HG02678 (cell line): ENCODE measurements around the gene PPM1H.

Experiments used
- ATAC-seq: cut with Tn5 transposase; IDR thresholded peaks from one replicate; pipeline ENCODE4 v1.9.1; 2021; ENCODE audit warnings: mild to moderate bottlenecking, moderate library complexity; ENCODE audit not compliant: unreplicated experiment

PPM1H gene

DNA sequence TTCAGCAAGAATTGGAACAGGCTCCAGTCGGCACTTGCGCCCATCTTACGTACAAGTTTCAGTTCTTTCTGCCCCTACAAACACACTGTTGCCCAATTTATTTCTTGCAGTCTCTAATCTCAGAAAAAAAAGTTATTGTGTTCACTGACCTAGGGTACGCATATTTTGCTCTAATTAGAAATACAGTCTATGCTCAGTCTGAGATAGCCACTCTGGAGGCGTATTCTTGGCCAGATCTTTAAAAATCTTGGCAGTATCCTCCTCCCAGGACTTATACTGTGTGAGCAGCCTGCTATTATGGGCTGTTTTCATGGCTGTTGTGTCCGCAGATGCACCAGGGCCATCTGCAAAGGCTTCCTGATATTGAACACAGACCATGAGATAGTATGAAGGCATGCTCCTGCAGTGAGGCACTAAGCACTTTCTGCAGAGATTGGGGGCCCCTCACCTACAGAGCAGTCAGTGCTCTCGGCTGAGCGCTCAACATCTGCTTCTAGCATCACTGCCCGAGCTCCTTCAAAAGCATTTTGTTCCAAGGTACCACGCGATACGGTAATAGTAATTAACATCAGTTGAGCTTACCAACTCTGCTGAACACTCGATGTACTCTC is 57.9 kb downstream of the PPM1H start:
- ATAC-seq = no peak

DNA sequence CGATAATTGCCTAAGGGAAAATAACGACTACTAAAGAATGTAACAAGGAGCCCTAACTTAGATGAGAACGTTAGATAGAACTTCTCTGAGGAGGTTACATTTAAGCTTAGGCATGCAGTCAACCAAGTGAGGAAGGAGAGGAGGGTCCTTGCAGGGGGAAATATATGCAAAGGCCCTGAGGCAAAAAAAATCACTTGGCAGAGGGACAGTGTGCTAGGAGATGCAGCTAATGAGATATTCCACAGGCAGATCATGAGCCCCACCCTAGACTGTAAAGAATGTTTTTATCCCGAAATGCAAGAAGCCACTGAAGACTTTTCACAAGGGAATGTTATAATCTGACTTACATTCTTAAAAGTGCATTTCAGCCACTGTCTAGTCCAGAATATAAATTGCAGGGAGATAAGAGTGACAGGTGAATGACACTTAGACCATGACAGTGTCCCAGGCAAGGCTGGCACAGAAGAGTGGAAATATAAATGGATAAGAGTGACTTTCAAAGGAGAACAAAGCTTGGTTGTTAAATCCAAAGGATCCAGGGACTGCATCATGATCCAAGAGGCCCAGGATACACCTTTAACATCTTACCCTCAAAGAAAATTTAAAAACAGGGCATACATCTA is 61.0 kb downstream of the PPM1H start:
- no peak for ATAC-seq

DNA sequence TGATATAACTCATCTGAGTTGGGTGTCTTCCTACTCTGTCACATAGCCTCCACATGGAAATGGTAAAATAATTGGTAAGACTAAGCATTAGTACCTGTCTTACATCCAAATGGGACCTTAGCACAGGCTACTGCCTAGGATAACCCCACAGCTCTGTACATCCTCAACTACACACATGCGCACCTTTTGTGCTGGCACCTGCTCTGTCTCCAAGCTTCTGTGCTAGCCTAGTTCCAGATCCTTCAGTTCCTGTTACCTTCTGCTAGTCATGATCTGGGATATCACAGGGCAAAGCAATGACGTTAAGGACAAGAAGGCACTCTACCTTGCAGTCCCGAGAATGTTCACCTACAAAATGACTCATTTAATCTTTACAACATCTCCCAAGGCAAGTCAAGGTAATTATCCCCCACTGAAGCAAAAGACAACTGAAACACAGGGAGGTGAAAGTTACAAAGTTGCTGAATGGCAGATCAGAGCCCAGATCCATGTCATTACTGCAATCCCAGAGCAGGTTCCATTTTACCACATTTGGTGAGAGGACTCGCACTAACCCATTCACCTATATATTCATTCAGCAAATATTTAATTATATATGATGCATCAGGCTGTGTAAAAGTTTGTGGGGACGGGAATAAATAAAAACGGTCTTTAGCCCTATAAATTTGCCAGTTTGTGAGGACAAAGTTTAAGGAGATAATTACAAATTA is 61.7 kb downstream of the PPM1H start:
- no peak for ATAC-seq

DNA sequence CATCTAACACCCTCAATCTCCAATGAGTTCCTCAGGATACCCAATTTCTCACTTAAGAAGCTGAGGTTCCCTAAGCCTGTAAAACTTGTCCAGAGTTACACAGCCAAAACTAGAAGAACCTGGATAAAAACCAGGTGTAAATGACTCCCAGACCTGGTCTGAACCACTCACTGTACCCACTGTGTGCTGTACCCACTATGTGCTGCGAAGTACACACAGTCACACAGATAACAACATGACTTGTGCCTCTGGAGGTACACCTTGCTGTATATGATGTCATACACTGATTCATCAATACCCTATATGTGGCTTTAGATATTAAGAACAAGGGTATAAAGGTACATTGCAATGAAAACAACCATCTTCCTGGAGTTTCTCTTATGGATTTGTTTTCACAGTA is 66.1 kb downstream of the PPM1H start:
- ATAC-seq = no peak

DNA sequence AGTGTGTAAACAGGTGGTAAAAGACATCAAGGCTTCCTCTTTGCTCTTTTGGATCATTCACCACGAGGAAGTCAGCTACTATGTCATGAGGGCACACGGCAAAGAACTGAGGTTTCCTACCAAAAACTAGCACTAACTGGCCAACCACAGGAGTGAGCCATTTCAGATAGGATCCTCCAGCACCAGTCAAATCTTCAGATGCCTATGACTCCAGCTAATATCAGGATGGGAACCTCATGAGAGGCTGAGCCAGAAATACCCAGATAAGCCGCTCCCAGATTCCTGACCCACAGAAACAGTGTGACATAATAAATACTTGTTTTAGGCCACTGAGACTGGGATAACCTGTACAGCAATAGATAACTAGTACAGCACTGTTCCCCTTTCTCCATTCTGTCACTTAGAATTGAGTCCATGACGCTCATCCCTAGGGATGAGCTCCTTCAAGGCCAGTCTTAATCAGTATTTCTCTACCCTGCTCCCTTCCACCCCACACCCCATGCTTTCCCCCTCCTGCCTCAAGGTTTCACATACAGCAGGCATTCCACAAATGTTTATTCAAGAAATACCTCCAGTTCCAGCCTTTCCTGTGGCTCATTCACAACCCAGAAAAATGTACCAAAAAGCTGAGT is 68.4 kb downstream of the PPM1H start:
- ATAC-seq = no peak

DNA sequence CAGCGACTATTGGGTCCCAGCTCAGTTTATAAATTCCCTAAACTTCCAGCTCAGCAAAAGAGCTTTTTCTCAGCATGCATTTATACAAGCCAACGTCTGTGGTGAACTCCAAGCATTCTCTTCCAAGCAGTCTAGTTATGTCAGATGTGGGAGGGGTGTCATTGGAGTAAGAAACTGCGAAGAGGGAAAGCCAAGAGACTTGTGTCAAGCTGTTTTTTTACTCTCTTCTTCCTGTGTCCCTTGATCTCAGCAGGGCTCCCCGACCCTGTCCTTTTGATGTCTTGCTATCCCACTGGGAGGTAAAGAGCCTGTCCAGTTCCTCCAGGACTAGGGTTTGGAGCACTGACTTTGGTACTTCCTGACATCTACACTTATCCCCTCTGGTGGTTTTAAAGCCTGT is 69.0 kb downstream of the PPM1H start:
- ATAC-seq = no peak

DNA sequence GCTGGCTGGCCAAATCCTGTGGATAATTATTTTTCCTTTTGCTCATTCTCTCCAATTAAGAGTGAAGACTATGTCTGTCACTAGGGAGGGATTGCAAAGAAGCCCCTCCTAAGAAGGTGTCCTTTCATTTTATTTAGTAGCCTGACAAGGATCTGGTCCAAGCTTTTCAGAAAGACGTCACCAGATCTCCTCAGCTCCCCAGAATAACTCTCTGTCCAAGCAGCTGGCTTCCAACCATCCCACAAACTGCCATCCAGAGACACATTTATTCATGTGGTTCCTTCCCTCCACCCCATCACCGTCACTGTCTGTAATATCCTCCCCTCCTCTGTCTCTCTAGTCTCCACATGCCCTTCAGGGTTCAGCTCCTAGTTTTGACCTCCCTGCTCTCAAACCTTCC is 69.9 kb downstream of the PPM1H start:
- ATAC-seq = no peak

DNA sequence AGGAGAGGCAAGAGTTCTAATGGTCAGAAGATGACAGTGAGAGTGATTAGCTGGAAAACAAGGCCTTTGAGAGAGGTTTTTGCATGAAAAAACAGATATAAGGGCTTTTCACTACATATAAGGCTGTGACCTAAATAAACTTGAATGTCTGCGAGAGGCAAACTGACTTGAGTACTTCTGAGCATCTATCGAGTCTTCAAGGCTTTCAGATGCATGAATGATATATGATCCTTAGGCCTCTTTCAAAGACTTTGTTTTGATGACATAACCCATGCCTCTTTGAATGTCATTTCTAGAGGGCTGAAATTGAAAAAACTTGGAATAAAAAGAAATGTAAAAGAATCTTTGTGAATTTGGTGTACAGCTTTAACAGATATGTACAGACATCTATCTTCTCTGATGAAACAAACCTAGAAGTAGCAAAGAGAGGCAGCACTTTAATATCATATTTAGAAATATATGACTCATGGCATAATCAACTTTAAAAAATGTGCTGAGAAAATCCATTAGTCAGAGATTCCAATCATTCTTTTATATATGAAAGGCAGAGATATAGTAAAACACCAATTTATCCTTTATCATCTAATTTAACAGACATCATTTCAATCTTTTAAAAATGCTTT is 72.6 kb downstream of the PPM1H start:
- ATAC-seq = no peak

DNA sequence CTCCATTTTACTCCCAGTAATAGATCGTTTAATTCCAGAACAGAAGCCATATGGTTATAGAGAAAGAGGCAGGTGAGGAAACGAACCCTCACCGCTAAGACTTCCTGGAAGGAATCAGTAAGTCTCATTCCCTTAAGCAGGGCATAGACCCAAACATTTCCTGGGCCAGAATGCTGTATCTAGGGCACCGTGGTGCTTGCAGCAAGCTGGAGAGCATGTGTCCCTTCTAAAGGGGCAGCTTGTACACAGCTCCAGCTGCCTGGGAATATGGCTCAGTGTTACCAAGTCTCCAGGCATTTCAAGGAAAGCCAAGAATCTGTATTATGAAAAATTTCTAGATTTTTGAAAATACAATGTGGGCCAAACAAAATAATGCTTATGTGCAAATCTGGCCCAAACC is 73.4 kb downstream of the PPM1H start:
- ATAC-seq = no peak

DNA sequence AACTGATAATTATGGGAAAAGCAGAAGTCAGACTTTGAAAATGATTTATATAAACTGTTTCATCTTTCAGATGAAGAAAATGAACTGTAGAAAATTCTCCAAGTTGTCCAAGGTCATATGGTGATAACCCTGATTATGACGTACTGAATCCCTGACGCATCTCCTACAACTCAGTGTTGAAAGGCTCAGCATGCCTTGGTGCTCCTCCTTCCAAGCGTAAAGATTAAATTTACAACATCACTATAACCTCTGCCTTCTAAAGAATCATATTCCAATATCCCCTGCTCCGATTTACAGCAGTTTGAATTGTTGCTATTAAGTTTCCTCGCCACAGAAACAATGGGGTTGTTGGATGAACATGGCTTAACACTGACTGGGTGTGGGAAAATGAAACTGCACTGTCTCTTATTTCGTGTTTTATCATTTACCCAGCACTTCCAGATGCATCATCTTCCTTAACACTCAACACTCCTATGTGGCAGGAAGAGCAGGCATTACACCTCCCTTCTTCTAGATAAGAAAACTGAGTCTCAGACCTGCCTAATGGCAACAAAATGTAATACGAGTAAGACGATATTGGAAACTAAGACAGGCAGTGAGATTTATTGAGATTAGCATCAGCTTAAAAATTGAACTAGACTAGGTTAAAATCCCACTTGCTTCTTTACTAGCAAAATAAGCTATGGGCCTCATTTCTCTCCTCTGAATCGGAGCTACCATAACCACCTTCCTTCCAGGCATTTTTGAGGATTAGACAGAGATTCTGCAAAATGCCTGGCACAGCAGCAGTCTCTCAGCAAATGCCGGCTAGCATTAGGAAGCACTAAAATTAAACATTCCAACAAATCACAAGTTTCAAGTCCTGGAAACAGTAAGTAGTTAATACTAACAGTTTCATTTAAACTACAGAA is 74.2 kb downstream of the PPM1H start:
- no peak for ATAC-seq

DNA sequence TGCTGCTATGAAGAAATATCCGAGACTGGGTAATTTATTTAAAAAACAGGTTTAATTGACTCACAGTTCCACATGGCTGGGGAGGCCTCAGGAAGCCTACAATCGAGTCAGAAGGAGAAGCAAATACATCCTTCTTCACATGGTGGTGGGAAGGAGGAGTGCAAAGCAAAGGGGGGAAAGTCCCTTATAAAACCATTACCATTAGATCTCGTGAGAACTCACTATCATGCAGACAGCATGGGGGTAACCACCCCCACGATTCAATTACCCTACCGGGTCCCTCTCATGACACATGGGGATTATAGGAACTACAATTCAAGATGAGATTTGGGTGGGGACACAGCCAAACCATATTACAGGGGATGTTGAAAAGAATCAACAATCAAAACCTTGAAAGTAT is 74.9 kb downstream of the PPM1H start:
- ATAC-seq = no peak

DNA sequence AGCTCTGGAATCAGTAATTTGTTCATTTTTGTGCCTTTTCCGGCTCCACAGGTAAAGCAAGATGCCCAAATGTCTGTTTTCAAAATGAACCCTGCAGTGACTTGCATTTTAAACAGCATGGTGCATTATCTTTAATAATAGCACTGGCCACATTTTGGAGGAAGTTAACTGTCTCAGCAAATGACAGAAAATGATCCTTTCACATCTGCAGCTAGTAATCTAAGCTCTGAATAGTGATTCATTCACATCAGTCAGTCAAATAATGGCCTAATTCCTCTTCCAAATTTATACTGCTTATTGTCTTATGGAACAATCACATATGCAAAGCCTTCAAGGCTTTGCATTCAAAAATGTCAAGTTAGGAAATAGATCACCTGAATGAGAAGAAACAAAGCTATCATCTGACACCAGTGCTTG is 75.6 kb downstream of the PPM1H start:
- ATAC-seq = no peak

DNA sequence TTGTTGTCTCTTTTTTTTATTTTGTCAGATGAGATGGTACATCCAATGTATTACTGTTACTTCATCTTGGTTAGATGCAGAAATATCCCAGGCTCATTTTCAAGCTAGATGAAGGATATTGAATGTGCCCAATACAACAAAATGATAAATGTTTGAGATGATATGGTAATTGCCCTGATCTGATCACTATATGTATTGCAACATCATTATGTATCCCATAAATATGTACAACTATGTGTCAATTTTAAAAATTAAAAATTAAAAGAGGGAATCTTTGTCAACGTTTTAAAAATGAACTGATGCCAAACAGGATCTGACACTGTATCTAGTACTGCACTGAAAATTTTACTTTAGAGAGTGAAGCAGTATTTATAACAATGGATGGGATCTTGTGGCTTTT is 78.5 kb downstream of the PPM1H start:
- no peak for ATAC-seq

DNA sequence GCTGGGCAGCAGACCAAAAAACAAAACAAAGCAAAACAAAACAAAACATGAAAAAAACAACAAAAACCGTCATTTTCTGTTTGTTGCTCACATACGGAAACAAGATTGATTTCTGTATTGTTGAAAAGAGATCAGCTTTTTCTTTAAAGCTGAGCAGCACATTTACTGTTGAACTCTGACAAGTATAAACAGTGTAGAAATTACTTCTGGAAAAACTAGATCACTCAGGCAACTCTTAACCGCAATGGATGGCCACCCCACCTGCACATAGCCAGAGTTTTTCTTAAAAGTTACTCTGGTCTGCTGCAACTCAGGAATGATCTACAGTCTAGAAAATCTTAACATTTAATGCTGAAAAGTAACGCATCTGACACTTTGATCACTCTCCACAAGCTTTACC is 80.9 kb downstream of the PPM1H start:
- ATAC-seq = no peak

DNA sequence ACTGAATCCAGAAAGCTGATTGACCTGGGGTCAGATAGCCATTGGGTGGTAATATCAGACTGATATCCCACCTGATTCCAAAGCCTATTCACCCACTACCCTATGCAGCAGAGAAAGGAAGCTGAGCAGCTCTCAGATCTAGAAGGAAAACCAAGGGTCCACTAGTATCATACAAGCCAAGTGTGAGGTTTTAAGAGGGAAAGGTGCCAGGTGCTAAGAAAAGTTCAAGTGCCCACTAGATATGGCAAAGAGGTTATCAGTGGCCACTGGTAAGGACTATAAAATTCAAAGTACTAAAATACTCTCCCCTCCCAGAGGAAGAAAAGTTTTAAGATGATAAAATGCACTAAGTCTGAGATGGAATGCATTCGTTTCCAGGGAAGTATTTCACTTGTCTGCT is 85.6 kb downstream of the PPM1H start:
- no peak for ATAC-seq

DNA sequence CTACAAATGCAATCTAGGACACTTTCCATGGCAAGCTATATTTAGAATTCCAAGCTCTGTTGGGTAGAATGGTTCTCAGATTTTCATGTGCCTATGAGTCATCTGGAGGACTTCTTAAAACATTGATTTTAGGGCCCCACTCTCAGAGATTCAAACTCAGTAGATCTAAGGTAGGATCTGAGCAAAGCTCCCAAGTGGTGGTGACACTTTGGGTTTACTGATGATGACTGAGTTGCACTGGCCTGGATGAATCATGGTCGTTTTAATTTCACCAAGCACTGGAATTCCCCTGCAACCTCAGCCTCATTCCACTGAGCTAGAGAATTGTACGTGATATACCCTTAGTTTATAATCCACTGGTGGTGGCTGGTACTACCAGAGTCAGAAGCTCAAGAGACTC is 86.5 kb downstream of the PPM1H start:
- no peak for ATAC-seq

DNA sequence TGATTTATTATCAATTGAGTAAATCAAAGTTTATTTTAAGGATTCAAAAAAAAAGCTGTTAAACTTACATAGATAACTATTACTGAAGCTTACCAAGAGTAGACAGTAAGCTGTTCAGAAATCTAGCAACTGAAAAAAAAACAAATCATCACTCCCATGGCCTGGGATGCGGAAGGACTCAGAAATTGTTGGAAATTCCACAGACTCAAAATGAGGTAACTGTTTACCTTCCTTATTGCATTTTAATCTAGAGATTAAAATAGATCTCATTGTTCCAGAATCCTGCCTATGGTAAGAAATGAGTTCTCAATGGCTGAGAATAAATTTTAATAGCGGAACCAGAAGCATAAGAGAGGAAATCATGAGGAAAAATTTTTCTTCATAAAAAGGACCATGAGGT is 87.2 kb downstream of the PPM1H start:
- ATAC-seq = no peak

DNA sequence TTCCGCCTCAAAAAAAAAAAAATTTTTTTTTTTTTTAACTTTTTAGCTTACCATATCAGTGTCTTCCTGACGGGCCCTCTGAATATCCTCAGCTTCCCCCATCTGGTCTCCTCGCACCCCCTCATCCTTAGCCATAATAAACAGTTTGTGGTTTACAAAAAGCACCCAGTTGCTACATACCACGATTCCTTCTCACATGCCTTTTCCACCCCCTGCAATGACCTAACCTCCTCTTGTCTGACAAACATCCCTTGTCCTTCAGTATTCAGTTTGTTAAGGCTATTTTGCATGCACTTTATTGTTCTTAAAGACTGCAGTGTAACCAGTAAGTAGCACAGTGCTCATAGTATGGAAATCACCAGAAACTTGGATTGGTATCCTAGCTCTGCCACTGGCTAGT is 88.5 kb downstream of the PPM1H start:
- ATAC-seq = no peak

DNA sequence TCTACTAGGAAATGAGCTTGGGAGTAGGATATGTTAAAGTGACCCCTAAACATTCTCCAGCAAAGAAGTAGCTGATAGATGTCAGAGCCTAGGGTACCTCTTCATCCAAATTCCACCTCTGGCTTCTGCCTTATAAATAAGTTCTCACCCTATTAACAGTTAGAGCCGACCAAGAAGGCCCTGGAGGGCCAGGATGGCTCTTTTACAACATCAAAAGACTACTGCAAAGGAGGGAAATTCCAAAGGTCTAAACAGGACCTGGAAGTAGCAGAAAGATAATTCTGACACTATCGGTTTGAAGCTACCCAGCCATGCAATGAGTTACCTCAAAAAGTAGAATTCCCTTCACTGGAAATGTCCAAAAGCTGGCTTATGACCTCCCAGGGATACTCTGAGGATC is 90.0 kb downstream of the PPM1H start:
- ATAC-seq = no peak

DNA sequence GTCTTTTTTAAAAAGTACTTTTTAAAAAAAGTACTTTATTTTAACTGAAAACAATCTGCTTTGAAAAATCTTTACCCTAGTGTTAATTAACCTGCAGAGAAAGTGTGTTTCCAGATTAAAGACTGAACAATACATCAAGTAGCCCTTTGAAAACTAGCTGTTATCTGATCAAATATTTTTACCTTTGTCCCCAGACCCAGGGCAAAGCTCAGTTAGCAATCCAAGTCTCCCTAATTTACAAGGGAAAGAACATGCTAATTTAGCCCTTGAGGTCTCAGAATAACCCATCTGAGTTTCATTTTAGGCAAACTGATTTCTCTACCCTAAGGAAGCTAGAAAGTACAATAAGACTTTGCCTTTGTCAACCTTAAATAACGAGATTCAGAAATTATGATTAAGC is 91.2 kb downstream of the PPM1H start:
- no peak for ATAC-seq

DNA sequence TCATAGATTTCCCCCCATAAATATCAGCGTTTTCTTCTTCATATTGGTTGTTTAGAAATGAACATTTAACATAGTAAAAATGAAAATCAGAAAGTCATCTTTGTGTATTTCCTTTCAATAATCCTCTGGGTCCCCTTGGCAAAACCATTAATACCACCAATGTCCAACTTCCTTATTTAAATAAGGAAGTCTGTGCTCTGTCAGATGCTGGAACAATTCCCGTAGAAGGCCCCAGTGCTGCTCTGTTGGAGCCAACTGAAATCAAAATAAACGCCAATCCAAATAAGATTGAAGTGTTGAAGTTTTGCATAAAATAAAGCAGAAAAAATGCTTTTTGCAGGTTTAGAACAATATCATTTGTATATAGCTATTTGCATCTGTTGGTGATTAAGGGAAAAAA is 93.1 kb downstream of the PPM1H start:
- ATAC-seq = no peak
